ENCODE results near the gene VPS8. TPM values are rescaled to one million over a fixed set of nuclear protein-coding genes. Genes with fewer than 3 reads are reported as not detected.

The VPS8 gene
- total RNA-seq, 3 donors from 2014 or later: 52.2 to 86.3 (median 61.9) TPM

- no peak overlapping the region for H3K4me3 ChIP-seq
- H3K27me3 ChIP-seq: no peaks in the 10 kb centered on the region
- intact Hi-C loops (cut with DNase I; ENCODE audit: low total_unique reads): no loop called here
- H3K4me1 ChIP-seq: peaks cover 3 to 6% of the 10 kb centered on the region in 2 donors
- H3K9me3 ChIP-seq: no peaks in the 10 kb centered on the region
- no peak overlapping the region for H3K27ac ChIP-seq
- no peak for TF ChIP-seq POLR2A (IDR thresholded peaks at IDR 0.05)
- TF ChIP-seq CTCF (IDR thresholded peaks at IDR 0.05): no peak
- TF ChIP-seq POLR2AphosphoS5 (IDR thresholded peaks at IDR 0.05): no peak
- no peaks in the 10 kb centered on the region for H3K36me3 ChIP-seq
- DNase-seq (ENCODE audit: low spot score in 2 of 2): no peak
These were observed 4.6 kb downstream of the VPS8 start for GRCh38 chr3:184816614-184817013.

DNA sequence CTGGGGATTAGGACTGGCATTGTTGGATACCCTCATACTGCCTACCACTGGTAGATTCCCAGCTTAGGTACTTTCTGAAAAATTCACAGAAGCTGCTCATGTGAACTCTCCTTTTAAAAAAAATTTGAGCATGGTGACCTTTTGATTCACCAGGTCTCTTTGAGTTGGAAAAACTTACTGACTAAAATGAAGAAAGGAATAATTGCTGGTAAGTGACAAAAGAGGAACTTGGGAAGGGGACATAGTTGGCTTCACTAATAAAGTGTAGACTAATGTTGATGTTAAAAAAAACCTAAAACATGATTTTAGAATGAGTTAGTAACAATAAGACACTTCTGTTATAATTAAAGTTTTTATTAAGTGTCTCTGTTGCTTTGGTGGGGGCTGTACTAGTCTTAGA, 8.6 kb downstream of the VPS8 start:
- H3K27me3 ChIP-seq: no peaks in the 10 kb centered on the region
- intact Hi-C loops (cut with DNase I; ENCODE audit: low total_unique reads): no loop called here
- H3K9me3 ChIP-seq: no peaks in the 10 kb centered on the region
- no peak overlapping the region for H3K27ac ChIP-seq
- no peaks in the 10 kb centered on the region for H3K36me3 ChIP-seq
- no peak overlapping the region for H3K4me3 ChIP-seq
- TF ChIP-seq CTCF (IDR thresholded peaks at IDR 0.05) (no peak), POLR2A (IDR thresholded peaks at IDR 0.05) (no peak), POLR2AphosphoS5 (IDR thresholded peaks at IDR 0.05) (no peak)
- DNase-seq (ENCODE audit: low spot score in 2 of 2): no peak
- no peaks in the 10 kb centered on the region for H3K4me1 ChIP-seq

DNA sequence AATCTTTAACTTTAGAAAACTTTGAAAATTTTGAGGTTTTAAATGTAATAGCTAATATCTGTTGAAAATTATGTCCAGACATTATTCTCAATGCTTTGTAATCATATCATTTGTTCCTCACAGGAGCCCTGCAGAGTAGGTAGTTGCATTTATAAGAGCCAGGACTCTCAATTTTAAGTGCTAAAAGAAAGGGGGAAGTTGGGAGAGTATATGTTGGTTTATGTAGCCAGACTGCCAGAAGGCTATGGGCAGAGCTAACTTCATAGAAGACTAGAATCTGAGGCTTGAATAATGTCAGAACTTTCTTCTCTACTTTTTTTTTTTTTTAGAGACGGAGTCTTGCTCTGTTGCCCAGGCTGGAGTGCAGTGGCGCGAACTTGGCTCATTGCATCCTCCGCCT, 9.1 kb downstream of the VPS8 start:
- DNase-seq (ENCODE audit: low spot score in 2 of 2): no peak
- intact Hi-C loops (cut with DNase I; ENCODE audit: low total_unique reads): no loop called here
- H3K4me1 ChIP-seq: no peaks in the 10 kb centered on the region
- H3K36me3 ChIP-seq: no peaks in the 10 kb centered on the region
- H3K9me3 ChIP-seq: no peaks in the 10 kb centered on the region
- no peak overlapping the region for H3K4me3 ChIP-seq
- H3K27ac ChIP-seq: no peak overlapping the region
- no peaks in the 10 kb centered on the region for H3K27me3 ChIP-seq
- TF ChIP-seq POLR2A (IDR thresholded peaks at IDR 0.05): no peak
- TF ChIP-seq CTCF (IDR thresholded peaks at IDR 0.05): no peak
- no peak for TF ChIP-seq POLR2AphosphoS5 (IDR thresholded peaks at IDR 0.05)

- H3K27me3 ChIP-seq: no peaks in the 10 kb centered on the region
These were observed 10.1 kb downstream of the VPS8 start for GRCh38 chr3:184822081-184822480.

GRCh38 chr3:184822654-184823053, 10.7 kb downstream of the VPS8 start:
- intact Hi-C loops (cut with DNase I; ENCODE audit: low total_unique reads): no loop called here
- H3K27me3 ChIP-seq: no peaks in the 10 kb centered on the region
- no peak overlapping the region for H3K27ac ChIP-seq
- no peaks in the 10 kb centered on the region for H3K9me3 ChIP-seq
- TF ChIP-seq POLR2AphosphoS5 (IDR thresholded peaks at IDR 0.05): no peak
- no peak for TF ChIP-seq POLR2A (IDR thresholded peaks at IDR 0.05)
- no peak for TF ChIP-seq CTCF (IDR thresholded peaks at IDR 0.05)
- no peaks in the 10 kb centered on the region for H3K4me1 ChIP-seq
- no peak overlapping the region for H3K4me3 ChIP-seq
- peaks cover 5% of the 10 kb centered on the region for H3K36me3 ChIP-seq
- DNase-seq (ENCODE audit: low spot score in 2 of 2): no peak

More at GRCh38 chr3:184822081-184822480, 10.1 kb downstream of the VPS8 start:
- no peak overlapping the region for H3K4me3 ChIP-seq
- intact Hi-C loops (cut with DNase I; ENCODE audit: low total_unique reads): no loop called here
- no peaks in the 10 kb centered on the region for H3K4me1 ChIP-seq
- no peak overlapping the region for H3K27ac ChIP-seq
- DNase-seq (ENCODE audit: low spot score in 2 of 2): no peak
- TF ChIP-seq POLR2A (IDR thresholded peaks at IDR 0.05) (no peak), CTCF (IDR thresholded peaks at IDR 0.05) (no peak), POLR2AphosphoS5 (IDR thresholded peaks at IDR 0.05) (no peak)
- no peaks in the 10 kb centered on the region for H3K9me3 ChIP-seq
- peaks cover 5% of the 10 kb centered on the region for H3K36me3 ChIP-seq

Measured in breast epithelium (tissue), 4 donors.